NCI-H748 (cell line): ENCODE data around the gene MAGEA9B.
"Not testable (repeated sequence)": the region's sequence is repeated elsewhere in the genome, so short reads cannot be mapped to it uniquely, and the experiment has no call there.

Experiments used
- DNase-seq: peaks from one replicate; lab custom pipeline; 2025; ENCODE audit not compliant: unreplicated experiment; lab: John Stamatoyannopoulos, UW

MAGEA9B gene

DNA sequence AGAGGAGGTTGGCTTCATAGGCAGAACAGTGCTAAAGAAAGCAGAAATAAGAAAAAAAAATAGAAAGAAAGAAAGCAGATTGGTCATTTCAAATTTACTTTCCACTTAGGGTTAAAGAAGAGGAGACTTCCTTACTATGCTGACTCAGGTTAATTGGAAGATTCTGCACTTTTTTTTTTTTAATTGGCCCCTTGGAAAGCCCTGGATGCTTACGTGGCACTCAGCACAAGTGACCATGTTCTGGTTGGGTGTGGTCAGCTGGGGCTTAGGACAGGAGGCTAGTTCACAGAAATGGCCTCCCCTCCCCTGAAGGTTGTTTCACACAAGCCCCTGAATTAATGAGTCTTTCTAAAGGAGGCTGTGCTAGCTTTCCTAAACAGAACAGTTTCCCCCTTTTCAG is 14.5 kb downstream of the MAGEA9B start:
- no peak for DNase-seq

GRCh38 chrX:149571770-149572169 is 15.5 kb downstream of the MAGEA9B start:
- DNase-seq: no peak

DNA sequence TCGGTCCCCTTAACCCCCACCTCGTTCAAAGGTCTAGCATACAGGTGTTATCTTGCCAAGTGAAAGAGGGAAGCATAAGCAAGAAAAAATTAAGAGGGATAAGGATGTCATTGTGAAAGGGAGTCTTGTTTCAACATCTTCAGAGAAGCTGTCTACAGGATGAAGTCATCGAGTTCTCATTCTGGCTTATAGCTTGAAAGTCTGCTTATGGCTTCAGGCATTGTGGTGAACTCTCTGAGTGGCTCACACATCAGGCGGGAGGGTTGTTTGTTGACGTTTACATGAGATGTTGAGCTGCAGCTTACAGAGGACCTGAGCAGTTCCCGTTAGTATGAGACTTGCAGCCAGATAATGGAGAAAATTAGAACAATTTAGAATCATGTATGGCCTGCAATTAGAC is 16.6 kb downstream of the MAGEA9B start:
- no peak for DNase-seq

GRCh38 chrX:149569770-149570169 is 17.5 kb downstream of the MAGEA9B start:
- no peak for DNase-seq

DNA sequence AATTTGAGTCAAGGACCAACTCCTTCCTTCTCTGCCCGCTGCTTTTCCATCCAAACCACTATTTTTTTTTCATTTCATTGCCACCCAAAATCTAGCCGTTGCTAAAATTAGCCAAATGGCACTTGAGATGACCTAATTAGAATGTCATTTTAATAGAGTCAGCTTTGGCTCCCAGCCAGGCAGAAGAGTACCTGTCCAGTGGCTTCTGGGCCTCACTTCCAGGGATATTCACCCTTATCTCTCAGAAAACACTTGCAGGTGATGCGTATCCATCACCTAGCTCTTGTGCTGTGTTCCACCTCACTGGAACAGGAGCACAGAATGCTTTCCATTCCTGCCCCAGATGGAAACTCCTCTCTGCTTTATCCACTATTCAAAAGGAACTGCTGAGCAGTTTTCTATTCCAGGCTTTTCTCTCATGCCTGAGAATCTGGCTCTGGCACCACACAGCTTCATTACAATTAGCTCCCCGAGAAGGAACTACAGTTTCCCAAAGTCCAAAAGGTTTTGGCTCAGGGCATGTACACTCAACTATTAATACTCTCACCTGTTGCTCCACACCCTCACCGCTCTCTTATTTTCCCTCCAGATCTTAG is 18.5 kb downstream of the MAGEA9B start:
- no peak for DNase-seq

DNA sequence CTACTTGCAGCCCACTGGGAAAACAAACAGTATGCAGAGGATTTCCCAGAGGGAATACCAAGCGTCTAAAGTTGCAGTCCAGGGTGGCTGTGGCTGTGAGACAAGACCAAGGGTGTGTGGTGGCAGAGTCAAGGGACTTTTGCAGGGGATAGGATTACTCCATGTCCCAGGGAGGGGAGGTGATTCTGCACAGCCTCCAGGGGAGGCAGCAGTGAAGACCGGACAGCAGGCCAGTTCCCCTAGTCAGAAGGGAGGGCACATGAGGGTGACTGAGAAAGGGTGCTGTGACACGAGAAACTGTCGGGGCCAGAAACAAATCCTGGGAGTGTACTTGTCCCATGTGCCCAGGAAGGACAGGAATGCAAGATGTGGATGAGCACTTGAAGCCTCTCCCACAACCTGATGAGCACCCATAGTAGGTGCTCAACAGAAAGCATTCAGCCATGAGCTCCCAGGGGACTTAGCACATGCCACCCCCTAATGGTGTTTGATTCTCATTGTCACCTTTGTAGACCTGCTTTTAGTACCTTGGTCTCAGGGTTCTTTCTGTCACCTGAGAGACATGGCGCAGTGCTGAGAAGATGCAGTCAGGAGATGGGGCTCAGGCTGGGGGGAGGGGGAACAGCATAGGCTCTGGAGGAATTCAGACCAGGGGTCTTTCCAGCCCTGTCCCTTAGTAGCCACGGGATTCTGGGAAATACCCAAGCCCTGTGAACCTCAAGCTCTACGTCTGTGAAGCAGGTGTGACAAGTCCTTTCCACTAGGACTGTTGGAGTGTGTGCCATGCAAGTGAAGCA is 19.4 kb downstream of the MAGEA9B start:
- DNase-seq: no peak

GRCh38 chrX:149563359-149563758 is 23.9 kb downstream of the MAGEA9B start:
- no peak for DNase-seq

DNA sequence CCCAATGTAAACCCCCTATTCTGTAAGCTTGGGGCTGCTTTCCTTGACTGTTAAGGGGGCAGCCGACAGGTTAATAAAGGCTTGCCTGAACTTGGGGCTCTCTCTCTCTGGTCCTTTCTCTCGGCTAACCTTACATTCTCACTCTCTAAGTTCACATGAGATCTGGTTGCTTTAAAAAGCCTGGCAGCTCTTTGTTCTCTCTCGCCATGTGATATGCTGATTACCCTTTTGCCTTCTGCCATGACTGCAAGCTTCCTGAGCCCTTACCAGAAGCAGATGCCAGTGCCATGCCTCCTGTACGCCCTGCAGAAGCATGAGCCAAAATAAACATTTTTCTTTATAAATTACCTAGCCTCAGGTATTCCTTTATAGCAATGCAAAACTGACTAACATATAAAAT is 32.0 kb downstream of the MAGEA9B start:
- DNase-seq: not testable (repeated sequence)

GRCh38 chrX:149551939-149552248 is 35.4 kb downstream of the MAGEA9B start:
- not testable (repeated sequence) for DNase-seq

DNA sequence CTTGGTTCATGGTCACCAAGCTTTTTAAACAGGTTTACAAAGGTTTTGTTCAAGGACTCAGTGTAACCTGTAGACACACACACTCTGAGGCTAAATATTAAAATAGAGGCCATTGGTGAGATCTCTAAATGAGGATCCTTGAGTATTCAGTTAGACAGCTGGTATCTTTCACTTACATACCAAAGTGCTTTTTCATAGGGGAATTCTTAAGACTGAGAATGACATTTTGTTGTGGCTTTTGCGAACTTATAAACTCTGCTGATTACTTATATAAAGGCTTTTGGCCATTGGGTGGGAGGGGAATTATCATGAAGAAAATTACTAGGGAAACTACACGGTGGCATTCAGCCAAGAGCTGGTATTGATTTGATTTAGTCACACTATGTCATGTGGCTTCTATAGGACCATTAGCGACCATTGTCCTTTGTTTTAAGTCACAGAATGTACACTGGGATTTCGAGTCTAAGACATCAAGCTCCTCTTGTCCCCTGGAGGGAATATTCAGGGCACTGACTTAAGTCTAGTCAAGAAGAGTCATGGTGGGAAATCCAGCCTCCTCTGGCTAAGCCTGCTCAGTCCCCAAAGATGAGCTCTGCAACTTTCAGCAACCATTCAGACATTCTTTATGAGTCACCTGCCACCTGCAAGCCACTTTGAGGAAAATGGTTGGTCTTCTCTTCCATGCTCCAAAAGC is 35.9 kb downstream of the MAGEA9B start:
- not testable (repeated sequence) for DNase-seq

DNA sequence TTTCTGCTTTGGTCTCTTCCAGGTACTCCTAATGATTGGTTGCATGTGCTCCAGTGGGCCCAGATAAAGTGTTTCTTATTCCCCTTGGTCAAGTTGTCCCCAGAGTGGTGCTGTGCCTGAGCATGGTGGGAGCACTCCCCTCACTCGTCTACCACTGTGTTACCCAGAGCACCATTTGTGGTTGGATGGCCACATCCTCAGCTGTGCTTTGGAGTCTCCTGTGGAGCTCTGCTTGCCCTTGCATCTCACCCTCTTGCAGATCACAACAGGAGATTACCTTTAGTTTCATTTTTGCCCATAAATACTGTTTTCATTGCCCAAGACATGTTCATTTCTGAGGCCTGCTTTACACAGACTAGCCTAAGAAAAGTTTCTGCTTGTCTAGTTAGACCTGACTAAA is 36.8 kb downstream of the MAGEA9B start:
- not testable (repeated sequence) for DNase-seq

- not testable (repeated sequence) for DNase-seq
Observed at GRCh38 chrX:149549701-149550100, 37.6 kb downstream of the MAGEA9B start, which contains the start of gene HSFX3. Gene HSFX3 (minus strand): TSS chrX:149549924. CDS start chrX:149549852, 72 bp downstream.

GRCh38 chrX:149547782-149548181 is 39.5 kb downstream of the MAGEA9B start:
- not testable (repeated sequence) for DNase-seq

GRCh38 chrX:149546962-149547361 is 40.3 kb downstream of the MAGEA9B start:
- DNase-seq: not testable (repeated sequence)

- not testable (repeated sequence) for DNase-seq
Observed at GRCh38 chrX:149545545-149546543, 41.4 kb downstream of the MAGEA9B start.

DNA sequence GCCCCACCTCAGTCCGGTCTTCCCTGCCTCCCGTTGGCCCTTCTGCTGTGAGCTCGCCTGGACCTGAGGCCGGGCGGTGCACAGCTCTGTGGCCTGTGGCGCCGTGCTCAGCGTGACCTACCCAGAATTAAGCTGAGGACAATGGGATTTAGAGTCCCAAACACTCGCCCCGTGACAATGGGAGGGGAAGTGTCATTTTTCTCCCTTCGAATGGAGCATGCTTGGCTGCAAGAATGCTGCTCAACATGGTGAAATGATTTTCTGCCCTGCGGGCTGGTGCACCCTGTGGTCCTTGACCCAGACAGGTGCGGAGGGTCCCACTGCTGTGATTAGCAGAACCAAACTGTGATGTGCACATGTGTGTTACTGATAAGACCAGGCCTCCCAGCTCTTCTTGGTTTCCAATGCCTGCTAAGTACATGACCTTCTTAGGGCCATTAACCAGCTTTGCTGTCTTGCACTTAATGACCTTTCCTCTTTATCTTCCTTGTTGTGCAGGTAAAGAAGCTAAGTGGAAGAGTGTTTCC is 45.7 kb downstream of the MAGEA9B start:
- DNase-seq: no peak

DNA sequence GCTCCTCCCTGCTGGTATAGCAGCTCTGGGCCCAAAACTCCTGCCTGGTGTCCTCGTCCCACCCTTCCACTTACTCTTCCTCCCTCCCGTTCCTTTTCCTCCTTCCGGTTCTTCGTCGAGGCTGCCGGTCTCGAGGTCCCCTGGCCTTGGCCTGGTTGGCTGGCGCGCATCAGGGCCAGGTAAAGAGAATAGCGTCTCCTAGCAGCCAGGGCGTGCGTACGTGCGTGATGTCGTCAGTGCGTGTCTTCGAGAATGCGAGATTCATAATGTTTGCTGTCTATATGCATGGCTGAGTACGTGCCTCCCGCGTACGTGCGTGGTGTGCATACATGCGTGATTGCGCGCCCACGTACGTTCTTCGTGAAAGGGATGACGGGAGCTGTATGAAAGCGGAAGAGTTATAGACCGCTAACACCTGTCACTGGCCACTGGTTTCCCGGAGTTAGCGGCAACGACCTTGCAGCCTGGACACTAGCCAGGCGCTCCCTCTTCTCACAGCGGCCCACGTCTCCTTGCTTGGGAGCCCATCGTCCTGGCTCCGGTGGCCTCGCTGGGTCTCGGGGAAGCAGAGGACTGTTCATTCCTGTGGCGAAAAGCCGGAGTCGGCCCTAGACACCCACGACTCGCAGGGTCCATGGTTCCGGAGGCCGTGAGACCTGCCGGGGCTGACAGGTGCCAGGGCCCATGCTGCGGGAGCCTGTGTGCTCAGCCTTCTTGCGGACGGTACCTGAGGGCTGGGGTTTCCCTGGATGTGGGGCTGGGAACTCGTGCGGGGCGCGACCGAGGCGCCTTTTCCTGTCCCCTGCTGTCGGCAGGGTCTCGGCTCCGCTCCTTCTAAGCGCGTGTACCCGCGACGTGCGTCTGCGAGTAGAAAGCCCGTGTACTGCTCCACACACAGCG is 46.4 kb downstream of the MAGEA9B start, which contains the start of gene EOLA1:
Gene EOLA1 (plus strand): TSS at position 392 of the 900 bp plus-strand sequence. CDS start 4,619 bp downstream, outside the sequence.
- DNase-seq: peak; percentile 97

DNA sequence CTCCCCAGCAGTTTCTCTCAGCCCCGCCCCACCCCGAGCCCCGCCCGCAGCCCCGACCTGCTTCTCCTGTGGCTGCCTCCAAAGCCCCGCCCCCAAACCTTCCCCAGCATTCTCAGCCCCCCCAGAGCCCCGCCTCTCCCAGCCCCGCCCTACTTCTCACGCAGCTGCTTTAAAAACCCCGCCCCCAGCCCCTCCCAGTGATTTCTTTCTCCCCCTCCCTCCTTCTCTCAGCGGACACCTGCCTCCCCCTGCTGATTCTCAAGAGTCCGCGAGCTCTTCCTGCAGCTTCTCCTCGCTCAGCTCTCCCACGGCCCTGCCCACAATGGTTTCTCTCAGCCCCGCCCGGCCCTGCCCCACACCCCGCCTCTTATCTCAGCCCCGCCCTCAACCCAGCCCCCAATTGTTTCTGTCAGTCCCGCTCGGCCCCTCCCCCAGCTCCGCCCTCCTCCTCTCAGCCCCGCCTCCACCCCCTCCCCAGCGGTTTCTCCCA is 47.1 kb downstream of the MAGEA9B start:
- DNase-seq: peak; percentile 90
